AG04449 (cell line): ENCODE measurements around the gene TAF10.

ENCODE experiments used
- CTCF ChIA-PET: fragments of 350-600 bp; formaldehyde crosslinking; extraction: SDS; loops from one replicate; lab custom pipeline; 2021; ENCODE audit warnings: antibody characterized with exemption; lab: Yijun Ruan, JAX
- POLR2A ChIA-PET: fragments of 400-600, 350-600 bp; formaldehyde crosslinking; extraction: SDS; loops from one replicate; lab custom pipeline; 2020; ENCODE audit warnings: antibody characterized with exemption, inconsistent platforms; lab: Yijun Ruan, JAX
- DNase-seq: peaks from one replicate; pipeline ENCODE4 v3.0.0-alpha.2; 2010; ENCODE audit warnings: low read depth, low spot score
- H3K4me3 ChIP-seq: 2 replicates; pipeline ENCODE4 v1.5.1; 2011; ENCODE audit warnings: low read depth, mild to moderate bottlenecking, control low read depth, low read length
- TF ChIP-seq, protein P1 (sequence below): IDR thresholded peaks from one replicate; pipeline ENCODE4 v1.5.1; 2011; ENCODE audit warnings: mild to moderate bottlenecking, moderate library complexity, low read length, control low read depth, inconsistent platforms; ENCODE audit not compliant: insufficient read depth; ENCODE audit errors: missing control alignments

The TAF10 gene

DNA sequence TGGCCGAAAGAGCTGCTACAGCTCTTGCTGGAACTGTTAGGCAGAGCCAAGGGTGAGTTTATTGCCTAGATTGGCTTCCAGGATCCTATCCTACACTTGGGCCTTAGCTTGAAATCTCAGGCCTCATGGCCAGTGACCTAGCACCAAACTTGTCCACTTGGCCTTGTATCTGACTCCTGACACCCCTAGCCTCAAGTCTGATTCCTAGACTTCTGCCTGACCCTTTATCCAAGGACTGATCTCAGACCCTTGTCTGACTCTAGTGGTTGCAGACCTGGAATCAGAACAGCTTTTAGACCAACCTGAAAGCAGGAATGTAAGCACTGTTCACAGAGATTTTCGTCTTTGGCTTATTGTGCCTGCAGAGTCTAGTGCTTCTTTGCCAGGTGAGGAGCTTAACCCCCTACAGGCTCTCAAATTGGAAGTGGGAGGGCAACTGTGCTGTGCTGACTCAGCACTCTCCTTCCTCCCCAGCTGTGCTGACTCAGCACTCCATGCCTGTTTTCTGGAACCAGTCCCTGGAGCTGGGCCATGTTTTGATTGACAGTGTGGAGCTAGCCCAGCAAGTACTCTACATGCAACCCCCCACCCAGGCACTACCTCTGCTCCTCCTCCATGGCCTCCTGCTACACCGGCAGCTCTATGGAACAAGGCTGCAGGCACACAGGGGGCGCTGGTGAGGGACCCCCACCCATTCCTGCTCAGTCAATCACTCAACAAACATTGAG is 43.7 kb downstream of the TAF10 start:
- no peak for DNase-seq
- TF ChIP-seq, protein P1, sequence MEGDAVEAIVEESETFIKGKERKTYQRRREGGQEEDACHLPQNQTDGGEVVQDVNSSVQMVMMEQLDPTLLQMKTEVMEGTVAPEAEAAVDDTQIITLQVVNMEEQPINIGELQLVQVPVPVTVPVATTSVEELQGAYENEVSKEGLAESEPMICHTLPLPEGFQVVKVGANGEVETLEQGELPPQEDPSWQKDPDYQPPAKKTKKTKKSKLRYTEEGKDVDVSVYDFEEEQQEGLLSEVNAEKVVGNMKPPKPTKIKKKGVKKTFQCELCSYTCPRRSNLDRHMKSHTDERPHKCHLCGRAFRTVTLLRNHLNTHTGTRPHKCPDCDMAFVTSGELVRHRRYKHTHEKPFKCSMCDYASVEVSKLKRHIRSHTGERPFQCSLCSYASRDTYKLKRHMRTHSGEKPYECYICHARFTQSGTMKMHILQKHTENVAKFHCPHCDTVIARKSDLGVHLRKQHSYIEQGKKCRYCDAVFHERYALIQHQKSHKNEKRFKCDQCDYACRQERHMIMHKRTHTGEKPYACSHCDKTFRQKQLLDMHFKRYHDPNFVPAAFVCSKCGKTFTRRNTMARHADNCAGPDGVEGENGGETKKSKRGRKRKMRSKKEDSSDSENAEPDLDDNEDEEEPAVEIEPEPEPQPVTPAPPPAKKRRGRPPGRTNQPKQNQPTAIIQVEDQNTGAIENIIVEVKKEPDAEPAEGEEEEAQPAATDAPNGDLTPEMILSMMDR = no peak
- ChIA-PET POLR2A (interaction anchor here (0.6 to 1.0 kb wide), 2 partner anchors 53 to 127 kb away, joined by 3 to 6 read pairs; no protein-coding TSS in a partner anchor), CTCF (interaction anchor here (0.8 to 3.1 kb wide), 4 partner anchors 15 to 114 kb away, joined by 3 to 14 read pairs (median 3); partner anchors contain the start of gene MRPL17)
- no peak overlapping the region for H3K4me3 ChIP-seq

DNA sequence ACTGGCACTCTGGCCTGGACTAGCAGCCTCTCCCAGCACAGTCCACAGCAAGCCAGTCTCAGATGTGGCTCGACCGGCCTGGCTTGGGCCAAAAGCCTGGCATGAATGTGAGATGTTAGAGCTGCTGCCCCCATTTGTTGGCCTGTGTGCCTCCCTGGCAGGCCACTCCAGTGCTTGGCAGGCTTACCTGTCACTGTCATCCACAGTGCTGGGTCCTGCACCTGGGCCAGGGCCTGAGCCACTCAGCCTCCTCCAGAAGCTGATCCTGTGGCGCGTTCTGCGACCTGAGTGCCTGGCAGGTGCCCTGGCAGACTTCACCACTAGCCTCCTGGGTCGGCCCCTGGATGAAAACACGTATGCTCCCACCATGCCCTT is 44.7 kb downstream of the TAF10 start:
- H3K4me3 ChIP-seq = no peak overlapping the region
- CTCF ChIA-PET = interaction anchor here (1.1 to 3.1 kb wide), 2 partner anchors 35 to 115 kb away, joined by 3 to 14 read pairs; partner anchors contain the start of gene MRPL17
- no peak for DNase-seq
- TF ChIP-seq, protein P1 = no peak
- POLR2A ChIA-PET = no interaction called here

DNA sequence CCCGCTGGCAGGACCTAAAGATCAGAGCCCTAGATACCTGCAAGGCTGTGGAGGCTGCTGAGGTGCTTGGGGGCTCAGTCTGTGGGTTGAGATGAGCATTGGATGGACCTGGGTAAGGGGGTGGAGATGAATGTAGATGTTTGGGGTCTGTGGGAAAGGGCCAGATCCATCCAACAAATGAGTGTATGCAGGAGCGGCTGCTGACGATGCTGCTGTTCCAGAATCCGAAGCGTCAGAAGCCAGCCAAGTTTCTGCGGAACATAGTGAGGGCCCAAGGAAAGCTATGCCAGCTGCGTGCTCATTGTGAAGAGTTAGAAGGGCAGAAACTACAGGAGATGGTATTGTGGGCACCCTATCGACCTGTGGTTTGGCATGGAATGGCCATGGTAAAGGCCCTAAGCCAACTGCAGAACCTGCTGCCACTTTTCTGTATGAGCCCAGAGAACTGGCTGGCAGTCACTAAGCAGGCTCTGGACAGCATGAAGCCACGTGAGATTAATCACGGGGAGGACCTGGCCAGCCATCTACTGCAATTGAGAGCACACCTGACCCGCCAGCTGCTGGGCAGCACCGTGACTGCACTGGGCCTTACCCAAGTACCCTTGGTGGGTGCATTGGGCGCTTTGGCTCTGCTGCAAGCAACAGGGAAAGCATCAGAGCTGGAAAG is 45.2 kb downstream of the TAF10 start:
- no peak for DNase-seq
- CTCF ChIA-PET = interaction anchor here (3.1 kb wide), 1 partner anchor 35 kb away, joined by 14 read pairs; no protein-coding TSS in a partner anchor
- H3K4me3 ChIP-seq = no peak overlapping the region
- POLR2A ChIA-PET = no interaction called here
- TF ChIP-seq, protein P1 = no peak

DNA sequence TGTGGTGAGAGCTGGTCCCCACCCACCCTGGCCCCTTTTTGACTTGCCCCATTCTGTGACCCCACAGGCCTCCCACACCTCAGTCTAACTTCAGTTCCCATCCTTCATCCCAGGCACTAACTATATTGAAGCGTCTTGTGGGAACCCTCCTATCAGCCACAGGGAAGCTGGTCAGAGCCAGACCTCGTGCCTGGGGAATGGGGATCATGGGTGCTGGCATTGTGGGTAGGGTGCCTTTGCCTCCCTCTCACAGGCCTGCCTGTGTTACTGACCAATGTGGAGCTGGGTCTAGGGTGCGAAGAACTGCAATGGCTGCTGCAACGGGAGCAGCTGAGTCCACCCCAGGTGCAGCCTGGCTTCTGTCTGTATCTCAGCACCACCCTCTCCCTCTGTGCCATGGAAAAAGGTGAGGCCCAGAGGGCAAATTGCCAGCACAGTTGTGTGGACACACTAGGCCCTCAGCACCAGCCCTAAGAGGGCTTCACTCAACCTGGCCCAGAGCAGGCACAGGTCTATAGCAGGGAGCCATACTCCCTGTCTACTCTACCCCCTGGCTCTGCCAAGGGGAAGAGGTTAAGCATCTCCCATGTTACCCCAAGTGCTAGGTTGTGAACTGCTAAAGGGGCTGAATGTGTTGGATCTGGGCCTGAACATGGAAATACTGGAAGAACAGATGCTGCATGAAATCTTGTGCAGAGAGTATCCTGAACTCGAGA is 45.9 kb downstream of the TAF10 start:
- CTCF ChIA-PET = interaction anchor here (0.9 to 1.4 kb wide), 2 partner anchors 9 to 36 kb away, joined by 3 read pairs; no protein-coding TSS in a partner anchor
- POLR2A ChIA-PET = no interaction called here
- no peak for DNase-seq
- TF ChIP-seq, protein P1 = no peak
- no peak overlapping the region for H3K4me3 ChIP-seq

DNA sequence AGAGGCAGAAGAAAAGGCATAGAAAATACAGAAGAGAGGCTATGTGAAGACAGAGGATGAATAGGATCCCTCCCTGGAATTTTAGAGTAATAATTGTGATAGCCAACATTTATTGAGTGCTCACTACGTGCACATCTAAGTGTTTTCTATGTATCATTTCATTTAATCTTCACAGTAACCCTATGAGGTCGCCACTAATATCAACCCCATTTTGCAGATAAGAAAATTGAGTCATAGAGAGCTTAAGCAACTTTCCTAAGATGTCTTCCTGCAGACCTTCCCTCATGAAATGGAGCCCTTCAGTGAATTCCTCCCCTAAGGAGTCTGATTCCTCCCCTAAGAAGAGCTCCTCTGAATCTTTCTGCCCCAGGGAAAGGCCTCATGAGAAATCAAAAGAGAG is 46.7 kb downstream of the TAF10 start:
- DNase-seq = no peak
- POLR2A ChIA-PET = no interaction called here
- CTCF ChIA-PET = interaction anchor here (0.9 to 1.4 kb wide), 2 partner anchors 10 to 37 kb away, joined by 3 read pairs; no protein-coding TSS in a partner anchor
- H3K4me3 ChIP-seq = no peak overlapping the region
- TF ChIP-seq, protein P1 = no peak

DNA sequence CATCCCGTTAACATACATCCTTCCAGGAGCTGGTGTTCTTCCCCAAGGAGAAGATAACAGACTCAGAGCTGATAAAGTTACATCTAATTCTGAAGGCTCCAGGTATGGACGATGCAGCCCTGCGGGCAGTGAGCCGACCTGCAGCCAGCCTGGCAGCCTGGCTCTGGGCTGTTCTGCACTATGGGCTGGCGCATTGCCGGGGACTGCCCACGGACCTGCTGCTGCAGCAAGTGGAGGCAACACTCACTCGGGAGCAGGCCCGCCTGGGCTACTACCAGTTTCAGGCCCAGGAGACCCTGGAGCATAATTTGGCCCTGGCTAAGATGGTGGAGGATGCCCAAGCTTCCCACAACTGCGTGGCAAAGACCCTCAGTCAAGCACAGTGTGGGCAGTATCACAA is 48.3 kb downstream of the TAF10 start:
- ChIA-PET POLR2A (no interaction called here), CTCF (interaction anchor here (0.8 to 1.9 kb wide), 3 partner anchors 16 to 140 kb away, joined by 3 to 5 read pairs (median 4); no protein-coding TSS in a partner anchor)
- DNase-seq = no peak
- TF ChIP-seq, protein P1 = no peak
- H3K4me3 ChIP-seq = no peak overlapping the region
